CD4-positive, alpha-beta T cell treated with Interleukin-17A for 4 hours (primary cell): ENCODE results near the gene TMEM208.

ENCODE experiments used
- DNase-seq: peaks from one replicate; pipeline ENCODE4 v3.0.0-alpha.2; 2020; ENCODE audit warnings: mixed read lengths

TMEM208 gene

GRCh38 chr16:67210069-67210937 is 16.6 kb upstream of the TMEM208 start:
- no peak for DNase-seq

GRCh38 chr16:67211674-67212073 is 15.3 kb upstream of the TMEM208 start:
- no peak for DNase-seq

- DNase-seq: no peak
These were observed 14.2 kb upstream of the TMEM208 start for GRCh38 chr16:67212766-67213165.

GRCh38 chr16:67213197-67214019 is 13.5 kb upstream of the TMEM208 start:
- DNase-seq: no peak

GRCh38 chr16:67215706-67216105 is 11.2 kb upstream of the TMEM208 start:
- DNase-seq: no peak

GRCh38 chr16:67216612-67217490 is 10.1 kb upstream of the TMEM208 start:
- DNase-seq: no peak

- peak; percentile 25 for DNase-seq
These were observed 2.9 kb upstream of the TMEM208 start for GRCh38 chr16:67223992-67224391.

GRCh38 chr16:67226295-67226803 is 581 bp upstream of the TMEM208 start:
- DNase-seq: no peak

GRCh38 chr16:67227567-67227921 is 614 bp downstream of the TMEM208 start:
- no peak for DNase-seq

- DNase-seq: no peak
These were observed 1.3 kb downstream of the TMEM208 start for GRCh38 chr16:67228034-67228785.

- DNase-seq: no peak
These were observed 2.0 kb downstream of the TMEM208 start for GRCh38 chr16:67228905-67229304.

GRCh38 chr16:67229906-67230808 is 3.2 kb downstream of the TMEM208 start:
- no peak for DNase-seq

GRCh38 chr16:67230809-67231660 is 4.1 kb downstream of the TMEM208 start:
- no peak for DNase-seq

- DNase-seq: no peak
These were observed 6.7 kb downstream of the TMEM208 start for GRCh38 chr16:67233596-67233995.

GRCh38 chr16:67234180-67234597 is 7.3 kb downstream of the TMEM208 start:
- DNase-seq: no peak

GRCh38 chr16:67235816-67236562 is 9.1 kb downstream of the TMEM208 start:
- DNase-seq: peak; percentile 64

- DNase-seq: peak; percentile 57
These were observed 9.8 kb downstream of the TMEM208 start for GRCh38 chr16:67236563-67237395.
